Naive thymus-derived CD8-positive, alpha-beta T cell (primary cell): ENCODE measurements around the gene SLC66A2. TPM values are rescaled to one million over a fixed set of nuclear protein-coding genes. Genes with fewer than 3 reads are reported as not detected.

ENCODE experiments used
- ATAC-seq, 2 donors: fragments of 150-1000 bp; cut with Tn5 transposase in 1 of 2; sonication (Bioruptor Pico), chemical (Tn5 transposase) in 1 of 2; 1 replicate in 1 of 2; 2 replicates in 1 of 2; pipeline ENCODE4 v1.10.0; 2021; ENCODE audit warnings: mild to moderate bottlenecking in 2 of 2, moderate library complexity in 2 of 2
- POLR2A ChIA-PET: fragments of 350-600 bp; sonication (Branson Sonifier 250); formaldehyde crosslinking; loops from one replicate; lab custom pipeline; 2021; ENCODE audit warnings: antibody characterized with exemption; lab: Charles Lee
- DNase-seq, 10 donors: peaks; one replicate each; pipeline versions ENCODE4 v3.0.0 to v3.0.0-alpha.2; 2020 to 2022
- H3K27ac Mint-ChIP-seq, 10 donors: one replicate each; pipeline ENCODE4 v1.8.0; 2020 to 2022; ENCODE audit warnings: mild to moderate bottlenecking in 10 of 10, mixed read lengths in 10 of 10, moderate library complexity in 4 of 10, inconsistent platforms in 1 of 10
- H3K27me3 Mint-ChIP-seq, 5 donors: one replicate each; pipeline ENCODE4 v1.8.0; 2021 to 2022; ENCODE audit warnings: mixed read lengths in 5 of 5
- H3K36me3 Mint-ChIP-seq, 3 donors: one replicate each; pipeline ENCODE4 v1.8.0; 2020 to 2022; ENCODE audit warnings: mixed read lengths in 3 of 3, mild to moderate bottlenecking in 2 of 3, inconsistent platforms in 1 of 3
- H3K4me1 Mint-ChIP-seq, 4 donors: one replicate each; pipeline ENCODE4 v1.8.0; 2021 to 2022; ENCODE audit warnings: mixed read lengths in 4 of 4
- H3K4me3 Mint-ChIP-seq, 10 donors: one replicate each; pipeline ENCODE4 v1.8.0; 2020 to 2022; ENCODE audit warnings: mild to moderate bottlenecking in 10 of 10, mixed read lengths in 10 of 10, moderate library complexity in 6 of 10, inconsistent platforms in 1 of 10
- H3K9me3 Mint-ChIP-seq, 9 donors: one replicate each; pipeline ENCODE4 v1.8.0; 2020 to 2022; ENCODE audit warnings: mixed read lengths in 9 of 9, mild to moderate bottlenecking in 3 of 9, inconsistent platforms in 1 of 9, moderate library complexity in 1 of 9
- polyA plus RNA-seq, 3 donors: library from polyadenylated mRNA; unstranded; fragments of 300-500 nt; fragmentation: Illumina TruSeq; gene quantifications; one replicate each; pipeline ENCODE4 v1.2.3, GENCODE V29; 2021
- total RNA-seq, 8 experiments: library from RNA in 2 of 8; stranded (reverse) in 2 of 8; gene quantifications; one replicate each; pipeline ENCODE4 v1.2.3 and lab custom pipeline; 2021 to 2026

SLC66A2 gene
- total and polyA plus RNA-seq, 5 experiments from 2014 or later: 14.1 to 38.7 (median 22.0) TPM

DNA sequence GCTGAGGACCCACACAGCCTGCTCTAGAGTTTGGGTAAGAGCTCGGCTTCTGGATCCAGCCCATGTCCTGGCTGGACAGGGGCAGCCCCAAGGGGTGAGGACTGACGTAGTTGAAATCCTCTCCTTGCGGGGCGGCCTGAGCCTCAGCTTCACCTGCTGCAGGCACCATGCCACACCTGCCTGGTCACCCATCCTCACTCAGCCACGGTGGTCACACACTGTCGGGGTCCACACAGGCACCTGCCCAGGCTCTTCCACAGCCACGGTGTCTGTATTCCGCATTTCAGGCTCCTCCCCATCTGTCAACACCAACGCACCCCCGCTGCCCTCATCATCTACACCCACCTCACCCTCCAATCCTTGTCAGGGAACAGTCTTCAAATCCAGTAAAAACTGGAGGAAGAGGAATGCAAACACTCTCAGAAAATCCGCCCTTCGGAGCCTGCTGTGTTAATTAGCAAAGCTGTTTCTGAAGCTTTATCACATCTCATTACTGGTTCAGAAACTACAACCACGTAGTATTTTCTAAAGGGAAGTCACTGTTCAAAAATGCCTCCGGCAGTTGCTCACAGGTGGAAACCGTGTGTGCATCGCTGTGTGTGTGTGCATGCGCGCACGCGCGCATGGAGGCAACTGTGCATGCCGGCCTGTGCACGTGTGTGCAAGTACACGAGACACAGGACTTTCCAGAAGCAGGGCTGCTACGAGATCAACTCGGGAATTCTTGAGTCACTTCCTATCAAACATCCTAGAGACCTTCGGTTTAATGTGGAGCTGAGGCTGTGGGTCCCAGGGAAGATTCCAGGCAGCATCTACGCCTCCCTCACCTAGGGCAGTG, 38.2 kb downstream of the SLC66A2 start:
- H3K27me3 Mint-ChIP-seq: no peaks in the 10 kb centered on the region
- ATAC-seq: no peak

DNA sequence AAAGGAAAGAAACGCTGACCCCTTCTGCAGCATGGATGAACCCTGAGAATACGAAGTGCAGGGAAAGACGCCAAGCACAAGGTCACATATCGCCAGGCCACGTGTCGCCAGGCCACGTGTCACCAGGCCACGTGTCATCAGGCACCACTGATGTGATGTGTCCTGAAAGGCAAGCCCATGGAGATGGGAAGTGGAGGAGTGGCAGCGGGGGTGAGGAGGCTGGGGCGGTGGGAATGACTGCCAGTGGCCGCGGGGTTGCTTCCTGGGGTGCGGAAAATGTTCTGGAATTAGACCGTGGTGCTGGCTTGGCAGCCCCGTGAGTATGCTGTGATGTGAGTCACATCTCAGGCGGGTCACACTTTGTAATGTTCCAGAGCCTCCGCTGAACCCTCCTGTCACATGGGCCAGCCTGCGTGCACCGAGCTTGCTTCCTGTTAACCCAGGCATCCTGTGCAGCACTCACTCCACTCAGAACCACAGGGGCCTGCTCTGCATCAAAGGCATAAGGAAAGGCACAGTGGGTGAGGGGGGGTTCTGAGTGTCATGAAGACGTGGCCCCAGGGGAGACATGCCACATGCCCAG, 39.0 kb downstream of the SLC66A2 start:
- POLR2A ChIA-PET: interaction anchor here (0.6 to 4.1 kb wide), 6 partner anchors 34 to 143 kb away, joined by 3 to 30 read pairs (median 4); partner anchors contain the start of gene SLC66A2
- Mint-ChIP-seq H3K9me3 (peaks cover 0 to 18% (median 0%) of the 10 kb centered on the region in 9 donors), H3K36me3 (peaks cover 0 to 21% (median 15%) of the 10 kb centered on the region in 3 donors), H3K4me1 (peaks cover 22 to 51% (median 37%) of the 10 kb centered on the region in 4 donors), H3K27me3 (no peaks in the 10 kb centered on the region), H3K27ac (peak overlapping the region; percentile 92 to 100 (median 98)), H3K4me3 (peak overlapping the region in 9 of 10 donors; percentile 39 to 83 (median 77))
- peak; percentile 37 to 91 (median 62) for DNase-seq
- peak; percentile 61 to 81 for ATAC-seq

More for the DNA sequence above, 38.2 kb downstream of the SLC66A2 start:
- Mint-ChIP-seq H3K36me3 (peaks cover 0 to 20% (median 12%) of the 10 kb centered on the region in 3 donors), H3K27ac (peak overlapping the region; percentile 95 to 100 (median 98)), H3K4me3 (peak overlapping the region; percentile 3 to 83 (median 78)), H3K4me1 (peaks cover 22 to 51% (median 37%) of the 10 kb centered on the region in 4 donors), H3K9me3 (peaks cover 0 to 18% (median 0%) of the 10 kb centered on the region in 9 donors)
- POLR2A ChIA-PET: interaction anchor here (0.7 to 4.1 kb wide), 8 partner anchors 8 to 234 kb away, joined by 3 to 30 read pairs (median 4); partner anchors contain the start of genes SLC66A2 and TXNL4A
- DNase-seq: peak in 1 of 10 donors; percentile 3

DNA sequence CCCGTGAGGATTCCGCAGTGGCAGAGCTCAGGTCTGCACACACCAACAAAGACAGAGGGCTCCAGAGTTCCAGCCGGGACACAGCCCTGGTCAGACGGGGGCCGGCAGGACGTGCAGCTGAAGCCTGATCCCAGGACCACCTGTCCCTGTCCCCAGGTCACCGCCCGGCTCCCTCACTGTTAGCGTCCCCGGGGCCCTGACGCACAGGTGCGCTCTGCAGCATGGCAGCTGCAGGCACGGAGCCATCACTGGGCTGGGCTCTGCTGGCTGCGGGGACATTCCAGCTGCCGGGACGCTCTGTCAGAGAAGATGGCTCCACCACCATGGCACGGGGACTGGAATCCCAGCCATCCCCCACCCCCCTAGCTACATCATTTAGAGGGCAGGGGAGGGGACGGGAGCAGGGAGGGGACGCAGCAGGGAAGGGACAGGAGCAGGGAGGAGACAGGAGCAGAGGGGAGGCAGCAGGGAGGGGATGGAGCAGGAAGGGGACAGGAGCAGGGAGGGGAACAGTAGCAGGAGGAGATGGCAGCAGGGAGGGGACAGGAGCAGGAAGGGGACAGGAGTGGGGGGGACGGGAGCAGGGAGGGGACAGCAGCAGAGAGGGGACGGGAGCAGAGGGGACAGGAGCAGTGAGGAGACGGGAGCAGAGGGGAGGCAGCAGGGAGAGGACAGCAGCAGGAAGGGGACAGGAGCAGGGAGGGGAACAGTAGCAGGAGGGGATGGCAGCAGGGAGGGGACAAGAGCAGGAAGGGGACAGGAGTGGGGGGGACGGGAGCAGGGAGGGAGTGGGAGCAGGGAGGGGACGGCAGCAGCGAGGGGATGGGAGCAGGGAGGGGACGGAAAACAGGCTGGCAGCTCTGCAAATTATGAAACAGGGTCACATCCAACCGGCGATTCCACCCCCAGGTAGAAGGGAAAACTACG, 39.8 kb downstream of the SLC66A2 start:
- no peaks in the 10 kb centered on the region for H3K27me3 Mint-ChIP-seq
- H3K4me1 Mint-ChIP-seq: peaks cover 22 to 51% (median 37%) of the 10 kb centered on the region in 4 donors
- peaks cover 0 to 16% (median 0%) of the 10 kb centered on the region in 9 donors for H3K9me3 Mint-ChIP-seq
- ATAC-seq (no peak), DNase-seq (peak in 1 of 10 donors; percentile 60)
- peaks cover 0 to 16% (median 12%) of the 10 kb centered on the region in 3 donors for H3K36me3 Mint-ChIP-seq
- H3K27ac Mint-ChIP-seq: peak overlapping the region; percentile 53 to 100 (median 98)
- peak overlapping the region in 5 of 10 donors; percentile 15 to 80 (median 72) for H3K4me3 Mint-ChIP-seq
- POLR2A ChIA-PET: interaction anchor here (0.8 to 4.1 kb wide), 3 partner anchors 35 to 233 kb away, joined by 3 to 30 read pairs (median 4); partner anchors contain the start of gene SLC66A2

DNA sequence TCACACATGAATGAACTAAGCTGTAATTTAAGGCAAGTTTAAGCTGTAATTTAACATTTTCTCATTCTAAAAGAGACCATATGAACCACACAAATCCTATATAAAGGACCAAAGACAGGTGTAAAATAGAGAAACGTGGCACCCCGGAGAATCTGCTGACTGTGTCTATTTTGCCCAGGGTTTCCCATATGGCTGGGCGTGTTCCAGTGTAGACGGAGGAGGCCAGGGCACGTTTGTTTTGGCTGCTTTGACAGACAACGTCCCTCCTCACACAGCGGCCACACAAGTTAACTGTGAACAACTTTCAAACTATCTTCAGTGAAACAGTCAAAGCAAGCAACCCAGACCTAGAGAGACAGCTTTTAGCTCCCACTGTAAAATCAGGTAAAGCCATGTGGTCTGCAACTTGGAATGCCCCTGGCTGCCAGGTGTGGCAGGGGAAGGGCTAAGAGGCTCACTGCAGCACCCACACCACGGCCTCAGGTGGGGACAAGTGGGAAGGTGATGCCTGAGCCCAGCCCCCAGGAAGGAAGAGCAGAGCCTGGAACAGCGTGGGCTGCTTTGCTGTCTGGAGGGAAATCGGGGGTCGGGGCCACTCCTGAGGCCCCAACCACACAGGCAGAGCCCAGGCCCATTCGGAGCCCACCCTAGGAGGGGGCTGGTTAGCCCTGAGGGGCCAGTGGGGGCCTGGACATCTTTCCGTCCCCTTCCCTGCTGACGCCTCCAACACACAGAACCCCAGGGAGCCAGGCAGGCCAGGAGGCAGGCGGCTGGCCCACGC, 40.7 kb downstream of the SLC66A2 start:
- no peak for DNase-seq
- H3K27me3 Mint-ChIP-seq: no peaks in the 10 kb centered on the region
- POLR2A ChIA-PET: interaction anchor here (0.8 kb wide), 1 partner anchor 232 kb away, joined by 3 read pairs; no protein-coding TSS in a partner anchor
- peaks cover 0 to 12% (median 7%) of the 10 kb centered on the region in 3 donors for H3K36me3 Mint-ChIP-seq
- peak overlapping the region in 9 of 10 donors; percentile 31 to 97 (median 76) for H3K27ac Mint-ChIP-seq
- peaks cover 22 to 51% (median 38%) of the 10 kb centered on the region in 4 donors for H3K4me1 Mint-ChIP-seq
- peak overlapping the region in 2 of 10 donors; percentile 27 to 37 for H3K4me3 Mint-ChIP-seq
- H3K9me3 Mint-ChIP-seq: peaks cover 0 to 8% (median 0%) of the 10 kb centered on the region in 9 donors
- ATAC-seq: no peak

GRCh38 chr18:79906706-79907105, 44.7 kb downstream of the SLC66A2 start:
- H3K4me1 Mint-ChIP-seq: peaks cover 7 to 24% (median 11%) of the 10 kb centered on the region in 4 donors
- DNase-seq (no peak), ATAC-seq (no peak)
- H3K36me3 Mint-ChIP-seq: peaks cover 0 to 17% (median 15%) of the 10 kb centered on the region in 3 donors
- no peaks in the 10 kb centered on the region for H3K27me3 Mint-ChIP-seq
- no peak overlapping the region for H3K4me3 Mint-ChIP-seq
- peaks cover 0 to under 1% (median 0%) of the 10 kb centered on the region in 9 donors for H3K9me3 Mint-ChIP-seq
- H3K27ac Mint-ChIP-seq: peak overlapping the region in 2 of 10 donors; percentile 53 to 66
- POLR2A ChIA-PET: interaction anchor here (0.7 kb wide), 1 partner anchor 52 kb away, joined by 4 read pairs; no protein-coding TSS in a partner anchor

DNA sequence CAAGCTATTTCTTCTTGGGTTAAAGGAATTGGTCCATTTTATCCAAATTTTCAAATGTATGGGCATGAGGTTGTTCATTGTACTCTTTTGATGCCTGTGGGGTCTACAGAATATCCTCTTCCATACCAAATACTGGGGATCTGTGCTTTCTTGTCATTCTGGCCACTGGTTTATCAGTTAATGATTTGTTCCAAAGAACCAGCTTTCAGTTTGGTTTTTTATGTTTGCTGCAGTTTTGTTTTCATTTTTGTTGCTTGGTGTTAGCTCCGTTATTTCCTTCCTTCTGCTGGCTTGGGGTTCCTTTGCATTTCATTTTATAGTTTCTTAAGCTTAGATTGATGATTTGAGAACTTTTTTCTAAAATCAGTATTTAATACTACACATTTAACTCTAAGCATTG, 45.5 kb downstream of the SLC66A2 start:
- Mint-ChIP-seq H3K36me3 (peaks cover 0 to 19% (median 15%) of the 10 kb centered on the region in 3 donors), H3K4me3 (no peak overlapping the region), H3K27ac (peak overlapping the region in 5 of 10 donors; percentile 10 to 61 (median 31)), H3K4me1 (peaks cover 7 to 23% (median 12%) of the 10 kb centered on the region in 4 donors), H3K27me3 (no peaks in the 10 kb centered on the region), H3K9me3 (peaks cover 0 to 3% (median 0%) of the 10 kb centered on the region in 9 donors)
- POLR2A ChIA-PET: interaction anchor here (1.9 kb wide), 1 partner anchor 8 kb away, joined by 4 read pairs; no protein-coding TSS in a partner anchor
- ATAC-seq (no peak), DNase-seq (no peak)

DNA sequence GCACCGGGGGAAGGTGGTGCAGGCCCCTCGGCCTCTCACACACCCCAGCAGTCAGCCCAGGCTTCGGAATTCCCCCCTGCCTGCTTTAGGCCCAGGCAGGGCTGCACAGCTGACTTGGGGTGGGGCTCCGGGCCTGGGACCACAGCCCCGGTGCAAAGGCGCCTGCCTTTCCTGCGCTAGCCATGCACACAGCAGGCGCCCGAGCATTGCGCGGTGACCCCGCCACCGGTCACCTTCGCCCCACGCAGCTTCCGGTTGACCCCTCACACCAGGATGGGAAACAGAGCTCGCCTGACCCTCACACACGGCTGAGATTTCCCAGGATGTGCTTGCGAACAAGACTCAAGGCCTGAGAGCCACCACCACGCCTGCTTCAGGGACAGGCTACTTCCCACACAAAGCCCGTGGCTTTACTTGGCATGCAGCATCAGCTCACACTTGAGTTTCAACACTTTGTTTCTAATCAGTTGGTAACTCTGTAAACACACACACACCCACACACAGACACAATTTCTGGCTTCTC, 46.0 kb downstream of the SLC66A2 start:
- H3K4me3 Mint-ChIP-seq: no peak overlapping the region
- POLR2A ChIA-PET: interaction anchor here (1.9 kb wide), 1 partner anchor 9 kb away, joined by 4 read pairs; no protein-coding TSS in a partner anchor
- peaks cover 2 to 18% (median 9%) of the 10 kb centered on the region in 4 donors for H3K4me1 Mint-ChIP-seq
- H3K27ac Mint-ChIP-seq: peak overlapping the region in 3 of 10 donors; percentile 10 to 38 (median 31)
- no peak for ATAC-seq
- H3K9me3 Mint-ChIP-seq: peaks cover 0 to 3% (median 0%) of the 10 kb centered on the region in 9 donors
- H3K36me3 Mint-ChIP-seq: peaks cover 0 to 19% (median 15%) of the 10 kb centered on the region in 3 donors
- DNase-seq: no peak
- no peaks in the 10 kb centered on the region for H3K27me3 Mint-ChIP-seq

DNA sequence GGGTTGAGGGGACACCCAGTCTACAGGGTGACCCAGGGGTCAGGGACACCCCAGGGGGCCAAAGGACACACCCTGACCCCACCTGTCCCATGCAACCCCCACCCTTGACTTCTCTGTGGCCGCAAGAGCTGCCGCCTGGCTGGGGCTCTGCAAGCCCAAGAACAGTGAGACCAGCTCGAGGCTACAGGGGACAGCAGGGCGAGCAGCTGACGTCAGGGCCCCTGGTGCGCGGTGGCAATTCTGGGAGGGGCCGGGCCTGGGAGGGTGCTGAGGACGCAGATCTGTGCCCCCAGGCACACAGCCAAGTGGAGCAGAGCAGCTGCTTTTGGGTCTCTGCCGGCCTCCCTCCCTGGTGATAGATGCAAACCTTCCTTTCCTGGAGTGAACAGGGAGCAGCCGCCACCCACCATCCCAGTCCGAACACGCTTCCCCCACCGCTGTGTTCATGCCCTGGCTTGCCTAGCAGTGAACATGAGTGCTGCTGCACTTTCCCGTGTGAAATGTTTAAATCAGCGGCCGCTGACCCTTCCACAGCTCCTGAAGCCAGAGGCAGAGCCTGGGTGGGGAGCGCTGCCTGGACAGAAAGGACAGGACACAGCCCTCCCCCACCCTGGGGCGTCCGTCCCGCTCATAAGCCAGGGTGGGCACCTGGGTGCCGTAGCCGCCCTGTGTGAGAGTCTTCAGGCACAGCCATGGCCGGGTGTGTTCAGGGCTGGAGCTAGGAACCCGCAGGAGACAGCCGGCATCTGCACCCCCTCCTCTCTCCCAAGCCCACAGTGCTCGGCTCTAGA, 46.9 kb downstream of the SLC66A2 start:
- ATAC-seq (no peak), DNase-seq (no peak)
- Mint-ChIP-seq H3K4me1 (peaks cover 0 to 13% (median 8%) of the 10 kb centered on the region in 4 donors), H3K4me3 (no peak overlapping the region), H3K9me3 (peaks cover 0 to 6% (median 0%) of the 10 kb centered on the region in 9 donors), H3K27ac (no peak overlapping the region), H3K27me3 (no peaks in the 10 kb centered on the region), H3K36me3 (peaks cover 0 to 19% (median 15%) of the 10 kb centered on the region in 3 donors)
- POLR2A ChIA-PET: interaction anchor here (1.9 kb wide), 1 partner anchor 10 kb away, joined by 4 read pairs; no protein-coding TSS in a partner anchor

GRCh38 chr18:79903787-79904356, 47.6 kb downstream of the SLC66A2 start:
- no peak for ATAC-seq
- Mint-ChIP-seq H3K4me1 (peaks cover 0 to 6% (median 5%) of the 10 kb centered on the region in 4 donors), H3K36me3 (peaks cover 0 to 19% (median 15%) of the 10 kb centered on the region in 3 donors), H3K27me3 (no peaks in the 10 kb centered on the region), H3K4me3 (no peak overlapping the region), H3K9me3 (peaks cover 0 to 6% (median 0%) of the 10 kb centered on the region in 9 donors), H3K27ac (no peak overlapping the region)
- POLR2A ChIA-PET: no interaction called here
- no peak for DNase-seq
